ENCODE measurements around the gene MRPS21. TPM values are rescaled to one million over a fixed set of nuclear protein-coding genes. Genes with fewer than 3 reads are reported as not detected.

The MRPS21 gene
- total and polyA plus RNA-seq, 2 experiments from 2014 or later, result 41.9 to 82.5 TPM

DNA sequence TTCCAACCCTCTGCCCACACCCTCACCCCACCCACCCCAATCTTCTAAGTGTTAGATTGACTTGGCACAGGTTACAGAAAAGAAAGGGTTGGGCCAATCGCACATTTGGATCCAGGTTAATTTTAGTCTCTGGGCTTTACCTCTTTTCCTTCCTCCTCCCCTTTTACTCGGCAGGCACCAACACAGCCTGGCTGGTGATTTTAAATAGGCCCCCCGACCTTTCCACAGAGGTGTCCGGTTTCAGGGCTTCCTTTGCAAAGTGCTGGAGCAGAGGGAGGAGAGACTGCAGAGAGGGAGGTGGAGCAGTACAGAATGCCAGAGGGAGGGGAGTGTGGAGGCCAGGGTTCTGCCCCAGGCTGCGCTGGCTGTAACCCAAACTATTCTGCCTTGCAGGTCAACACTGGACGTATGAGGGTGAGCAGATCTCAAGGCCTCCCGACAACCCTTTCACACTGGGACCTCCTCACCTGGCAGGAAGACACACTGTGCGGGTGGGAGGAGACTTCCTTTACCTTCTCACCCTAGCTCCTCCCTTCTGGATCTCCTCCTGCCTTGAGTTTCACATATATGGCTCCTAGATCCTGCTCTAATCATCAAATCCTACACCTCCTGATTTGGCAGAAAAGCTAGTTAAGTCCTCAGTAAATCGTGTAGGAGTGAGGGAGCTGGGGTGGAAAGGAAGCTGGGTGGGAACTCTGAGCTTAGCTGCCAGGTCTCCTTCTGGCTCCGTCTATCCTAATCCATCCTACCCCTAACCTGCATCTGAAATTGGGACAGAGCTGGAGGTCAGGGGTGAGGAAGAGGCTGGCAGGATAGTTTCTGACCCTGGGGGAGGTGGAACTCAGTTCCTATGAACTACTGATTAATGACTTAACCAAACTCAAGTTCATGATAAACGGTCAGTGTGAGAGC, 33.6 kb upstream of the MRPS21 start:
- no peaks in the 10 kb centered on the region for H3K9me3 ChIP-seq (ENCODE audit: low read depth)
- no peaks in the 10 kb centered on the region for H3K36me3 ChIP-seq (replicated peaks; ENCODE audit: insufficient read depth, low read depth)
- H3K27me3 ChIP-seq, result no peaks in the 10 kb centered on the region
- peak overlapping the region; percentile 54 for H2AFZ ChIP-seq
- WGBS (ENCODE audit: low lambda C conversion rate, missing lambda C conversion rate), result 11% methylated on average over 11 of the region's 11 CpGs
- H3K4me3 ChIP-seq, result no peak overlapping the region
- peaks cover 48% of the 10 kb centered on the region for H3K4me1 ChIP-seq (ENCODE audit: insufficient read depth)
- H3K27ac ChIP-seq, result peak overlapping the region; percentile 85
- H3K9me2 ChIP-seq (replicated peaks; ENCODE audit: insufficient read depth), result no peaks in the 10 kb centered on the region
- H4K20me1 ChIP-seq (ENCODE audit: insufficient read depth, poor library complexity, severe bottlenecking), result no peaks in the 10 kb centered on the region
- peak; percentile 73 for DNase-seq (ENCODE audit: low spot score)
- peak overlapping the region; percentile 76 for H3K4me2 ChIP-seq
- H3K79me2 ChIP-seq, result no peaks in the 10 kb centered on the region
- no peak for TF ChIP-seq EZH2phosphoT487 (IDR thresholded peaks at IDR 0.05; ENCODE audit: low read depth, severe bottlenecking, unreplicated experiment)
- TF ChIP-seq, protein P1, sequence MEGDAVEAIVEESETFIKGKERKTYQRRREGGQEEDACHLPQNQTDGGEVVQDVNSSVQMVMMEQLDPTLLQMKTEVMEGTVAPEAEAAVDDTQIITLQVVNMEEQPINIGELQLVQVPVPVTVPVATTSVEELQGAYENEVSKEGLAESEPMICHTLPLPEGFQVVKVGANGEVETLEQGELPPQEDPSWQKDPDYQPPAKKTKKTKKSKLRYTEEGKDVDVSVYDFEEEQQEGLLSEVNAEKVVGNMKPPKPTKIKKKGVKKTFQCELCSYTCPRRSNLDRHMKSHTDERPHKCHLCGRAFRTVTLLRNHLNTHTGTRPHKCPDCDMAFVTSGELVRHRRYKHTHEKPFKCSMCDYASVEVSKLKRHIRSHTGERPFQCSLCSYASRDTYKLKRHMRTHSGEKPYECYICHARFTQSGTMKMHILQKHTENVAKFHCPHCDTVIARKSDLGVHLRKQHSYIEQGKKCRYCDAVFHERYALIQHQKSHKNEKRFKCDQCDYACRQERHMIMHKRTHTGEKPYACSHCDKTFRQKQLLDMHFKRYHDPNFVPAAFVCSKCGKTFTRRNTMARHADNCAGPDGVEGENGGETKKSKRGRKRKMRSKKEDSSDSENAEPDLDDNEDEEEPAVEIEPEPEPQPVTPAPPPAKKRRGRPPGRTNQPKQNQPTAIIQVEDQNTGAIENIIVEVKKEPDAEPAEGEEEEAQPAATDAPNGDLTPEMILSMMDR (IDR thresholded peaks at IDR 0.05; ENCODE audit: poor library complexity), result no peak
- no peak for TF ChIP-seq EZH2 (IDR thresholded peaks at IDR 0.05; ENCODE audit: borderline replicate concordance)

DNA sequence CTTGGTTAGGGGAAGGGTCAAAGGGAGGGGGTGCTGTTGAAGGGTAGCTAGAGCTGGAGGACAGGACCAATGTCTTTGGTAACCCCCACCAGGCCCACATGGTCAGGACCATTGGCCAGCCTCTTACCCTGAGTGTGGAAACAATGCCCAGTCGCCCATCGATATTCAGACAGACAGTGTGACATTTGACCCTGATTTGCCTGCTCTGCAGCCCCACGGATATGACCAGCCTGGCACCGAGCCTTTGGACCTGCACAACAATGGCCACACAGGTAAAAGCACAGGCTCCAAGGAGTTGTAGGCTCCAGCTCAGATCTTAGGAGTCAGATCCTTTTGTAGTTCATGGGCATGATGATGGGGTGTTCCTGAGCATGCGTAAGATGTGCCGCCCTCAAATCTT, 32.3 kb upstream of the MRPS21 start:
- Histone ChIP-seq H3K4me3 (no peak overlapping the region), H2AFZ (no peak overlapping the region), H3K9me3 (ENCODE audit: low read depth) (no peaks in the 10 kb centered on the region), H3K9me2 (replicated peaks; ENCODE audit: insufficient read depth) (no peaks in the 10 kb centered on the region), H3K79me2 (peaks cover under 1% of the 10 kb centered on the region), H3K27ac (no peak overlapping the region), H3K4me1 (ENCODE audit: insufficient read depth) (peaks cover 40% of the 10 kb centered on the region), H3K36me3 (replicated peaks; ENCODE audit: insufficient read depth, low read depth) (no peaks in the 10 kb centered on the region), H3K4me2 (no peak overlapping the region), H3K27me3 (no peaks in the 10 kb centered on the region), H4K20me1 (ENCODE audit: insufficient read depth, poor library complexity, severe bottlenecking) (no peaks in the 10 kb centered on the region)
- no peak for DNase-seq (ENCODE audit: low spot score)
- TF ChIP-seq EZH2 (IDR thresholded peaks at IDR 0.05; ENCODE audit: borderline replicate concordance) (no peak), EZH2phosphoT487 (IDR thresholded peaks at IDR 0.05; ENCODE audit: low read depth, severe bottlenecking, unreplicated experiment) (no peak)
- TF ChIP-seq, protein P1 (IDR thresholded peaks at IDR 0.05; ENCODE audit: poor library complexity), result no peak
- WGBS (ENCODE audit: low lambda C conversion rate, missing lambda C conversion rate), result 95% methylated on average over 6 of the region's 6 CpGs

DNA sequence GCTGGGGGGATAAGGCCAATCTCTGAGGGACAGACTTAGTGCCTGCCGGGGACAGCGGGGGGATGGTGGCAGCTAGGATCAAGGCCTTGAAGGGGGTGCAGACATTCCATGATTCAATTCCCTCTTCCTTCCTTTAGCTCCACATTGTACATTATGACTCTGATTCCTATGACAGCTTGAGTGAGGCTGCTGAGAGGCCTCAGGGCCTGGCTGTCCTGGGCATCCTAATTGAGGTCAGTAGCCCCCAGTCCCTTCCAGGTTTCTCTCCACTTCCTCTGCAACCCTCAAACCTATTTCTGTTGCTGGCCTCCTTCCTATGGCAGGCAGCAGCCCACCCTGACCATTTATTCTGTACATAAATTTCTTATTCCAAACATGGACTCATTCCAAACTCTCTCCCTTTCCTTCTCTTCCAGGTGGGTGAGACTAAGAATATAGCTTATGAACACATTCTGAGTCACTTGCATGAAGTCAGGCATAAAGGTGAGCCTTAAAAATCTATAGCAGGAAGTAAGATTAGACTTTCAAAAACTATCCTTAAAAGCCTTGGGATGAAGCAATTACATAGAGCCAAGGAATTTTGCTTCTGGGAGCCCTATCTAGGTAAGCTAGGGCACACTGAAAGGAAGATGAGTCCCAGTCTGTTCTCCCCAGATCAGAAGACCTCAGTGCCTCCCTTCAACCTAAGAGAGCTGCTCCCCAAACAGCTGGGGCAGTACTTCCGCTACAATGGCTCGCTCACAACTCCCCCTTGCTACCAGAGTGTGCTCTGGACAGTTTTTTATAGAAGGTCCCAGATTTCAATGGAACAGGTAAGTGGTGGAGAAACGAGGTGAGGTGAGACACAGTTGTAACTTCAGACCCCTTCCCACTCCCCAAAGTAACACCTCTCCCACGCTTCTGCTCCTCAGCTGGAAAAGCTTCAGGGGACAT, 31.0 kb upstream of the MRPS21 start:
- 87% methylated on average over 6 of the region's 6 CpGs for WGBS (ENCODE audit: low lambda C conversion rate, missing lambda C conversion rate)
- Histone ChIP-seq H2AFZ (no peak overlapping the region), H3K4me2 (no peak overlapping the region), H3K4me1 (ENCODE audit: insufficient read depth) (peaks cover 31% of the 10 kb centered on the region), H3K9me3 (ENCODE audit: low read depth) (no peaks in the 10 kb centered on the region), H3K4me3 (no peak overlapping the region), H3K9me2 (replicated peaks; ENCODE audit: insufficient read depth) (no peaks in the 10 kb centered on the region), H3K27me3 (no peaks in the 10 kb centered on the region), H3K79me2 (peaks cover 14% of the 10 kb centered on the region), H4K20me1 (ENCODE audit: insufficient read depth, poor library complexity, severe bottlenecking) (no peaks in the 10 kb centered on the region), H3K27ac (no peak overlapping the region), H3K36me3 (replicated peaks; ENCODE audit: insufficient read depth, low read depth) (no peaks in the 10 kb centered on the region)
- TF ChIP-seq EZH2 (IDR thresholded peaks at IDR 0.05; ENCODE audit: borderline replicate concordance) (no peak), EZH2phosphoT487 (IDR thresholded peaks at IDR 0.05; ENCODE audit: low read depth, severe bottlenecking, unreplicated experiment) (no peak)
- TF ChIP-seq, protein P1 (IDR thresholded peaks at IDR 0.05; ENCODE audit: poor library complexity), result no peak
- no peak for DNase-seq (ENCODE audit: low spot score)
